K562 (cell line): Measurements from ENCODE around the gene SCYL1. TPM values are rescaled to one million over a fixed set of nuclear protein-coding genes. Genes with fewer than 3 reads are reported as not detected.
A peak's percentile ranks its signal among the peaks of the same experiment; 100 is the strongest.

Source experiments
- ADNP ChIP-seq: fragments of 200-800 bp; sonication (Bioruptor generic); IDR thresholded peaks from 2 replicates; pipeline ENCODE4 v1.6.1; 2016; ENCODE audit warnings: missing genetic modification characterization, missing compliant biosample characterization
- CEBPG ChIP-seq, 3 experiments: fragments of 200-800 bp in 1 of 3; sonication (Bioruptor generic) in 1 of 3; sonication (generic) in 1 of 3; formaldehyde crosslinking in 1 of 3; IDR thresholded peaks in 2 of 3; conservative IDR thresholded peaks in 1 of 3; 2 replicates each; pipeline versions ENCODE4 v1.6.1 to v1.8.0; 2016 to 2022; ENCODE audit warnings: missing compliant biosample characterization in 2 of 3, missing genetic modification characterization in 2 of 3, mild to moderate bottlenecking in 1 of 3, missing genetic modification reagents in 1 of 3
- EGR1 ChIP-seq: fragments of 450-650 bp; conservative IDR thresholded peaks from 2 replicates; pipeline ENCODE4 v1.6.1; 2017; ENCODE audit warnings: mild to moderate bottlenecking
- ELF2 ChIP-seq: fragments of 250-450 bp; sonication (Bioruptor Pico); IDR thresholded peaks from 2 replicates; pipeline ENCODE4 v1.5.0; 2021; ENCODE audit warnings: mild to moderate bottlenecking
- GABPA ChIP-seq: fragments of 200-800 bp; sonication (Bioruptor generic); conservative IDR thresholded peaks from 2 replicates; pipeline ENCODE4 v1.6.1; 2016; ENCODE audit warnings: low read depth, missing genetic modification characterization, missing compliant biosample characterization
- KDM1A ChIP-seq, 2 experiments: fragments of 450-650 bp; IDR thresholded peaks; 2 replicates each; pipeline ENCODE4 v1.6.1; 2016; ENCODE audit warnings: mild to moderate bottlenecking in 2 of 2
- MYNN ChIP-seq, 2 experiments: sonication (generic); formaldehyde crosslinking in 1 of 2; IDR thresholded peaks; 2 replicates each; pipeline versions ENCODE4 v1.5.0 to v1.6.1; 2016 to 2020; ENCODE audit warnings: antibody characterized with exemption in 1 of 2, missing genetic modification reagents in 1 of 2
- NFYB ChIP-seq: IDR thresholded peaks from 2 replicates; pipeline ENCODE4 v1.6.1; 2011; ENCODE audit warnings: mild to moderate bottlenecking, moderate library complexity; ENCODE audit not compliant: insufficient read length; ENCODE audit errors: extremely low read depth
- RBFOX2 ChIP-seq: fragments of 200-400 bp; formaldehyde crosslinking; IDR thresholded peaks from 2 replicates; pipeline ENCODE4 v1.6.1; 2017; ENCODE audit warnings: low read depth, mild to moderate bottlenecking, low read length, moderate library complexity
- SAFB2 ChIP-seq: fragments of 200-400 bp; formaldehyde crosslinking; IDR thresholded peaks from 2 replicates; pipeline ENCODE4 v1.6.1; 2018; ENCODE audit warnings: borderline replicate concordance, low read length, low read depth, moderate library complexity; ENCODE audit not compliant: severe bottlenecking
- TAF15 ChIP-seq: fragments of 200-400 bp; formaldehyde crosslinking; IDR thresholded peaks from 2 replicates; pipeline ENCODE4 v1.6.1; 2017; ENCODE audit warnings: mild to moderate bottlenecking, low read depth, low read length, moderate library complexity
- TFAM ChIP-seq: fragments of 250-450 bp; sonication (Bioruptor Pico); conservative IDR thresholded peaks from 2 replicates; pipeline ENCODE4 v1.5.0; 2021; ENCODE audit warnings: mild to moderate bottlenecking, moderate library complexity
- YBX1 ChIP-seq: fragments of 450-650 bp; IDR thresholded peaks from 2 replicates; pipeline ENCODE4 v1.7.1; 2016; ENCODE audit warnings: mild to moderate bottlenecking
- ZFX ChIP-seq: sonication (generic); formaldehyde crosslinking; IDR thresholded peaks from 2 replicates; pipeline ENCODE4 v1.8.0; 2022; ENCODE audit warnings: mild to moderate bottlenecking, missing genetic modification reagents, moderate library complexity
- ZNF239 ChIP-seq: fragments of 250-450 bp; sonication (Bioruptor Pico); IDR thresholded peaks from 2 replicates; pipeline ENCODE4 v1.4.0; 2020; ENCODE audit warnings: mild to moderate bottlenecking
- ZNF589 ChIP-seq: fragments of 200-800 bp; sonication (Bioruptor generic); IDR thresholded peaks from 2 replicates; pipeline ENCODE4 v1.6.1; 2016; ENCODE audit warnings: low read depth, missing genetic modification characterization, missing compliant biosample characterization
- polyA plus RNA-seq, 8 experiments: library from polyadenylated mRNA; depleted of rRNA in 4 of 8; stranded (reverse) in 5 of 8; unstranded in 3 of 8; fragments of >200 nt; fragmentation: Nextera tagmentation in 2 of 8; fragmentation: Illumina TruSeq in 1 of 8; extraction: Ambion mirVana in 2 of 8; extraction: Trizol in 1 of 8; gene quantifications; 2 replicates each; pipeline versions ENCODE4 v1.2.1 to v1.2.3, GENCODE V29; 2011 to 2014; ENCODE audit warnings: inconsistent platforms in 1 of 8, missing spikeins in 1 of 8
- total RNA-seq, 7 experiments: library from RNA; depleted of rRNA in 6 of 7; stranded (reverse); fragments of >200 nt in 6 of 7; fragmentation: Illumina TruSeq in 2 of 7; extraction: Trizol in 2 of 7; gene quantifications; 2 replicates each; pipeline versions ENCODE4 v1.2.1 to v1.2.3, GENCODE V29; 2011 to 2021; ENCODE audit warnings: low replicate concordance in 1 of 7
- TF ChIP-seq, protein P1 (sequence below), 2 experiments: fragments of 450-650 bp; formaldehyde crosslinking in 1 of 2; IDR thresholded peaks; 2 replicates each; pipeline versions ENCODE4 v1.4.0 to v1.6.1; 2014 to 2020; ENCODE audit warnings: mild to moderate bottlenecking in 2 of 2, borderline replicate concordance in 1 of 2, low read depth in 1 of 2

SCYL1 gene
- total and polyA plus RNA-seq, 9 of the 15 experiments (the other 6 are each of a cell fraction or from before 2014, with no cell fraction given): 1.9 to 145 (median 57.6) TPM

- TF ChIP-seq ZFX (CRISPR knock-in tag): peak; percentile 65
- no peak for TF ChIP-seq YBX1
- TF ChIP-seq CEBPG (CRISPR knock-in tag; IDR thresholded peaks at IDR 0.05): no peak
- no peak for TF ChIP-seq CEBPG (tag; conservative IDR thresholded peaks at IDR 0.05 in 1 of 2, IDR thresholded peaks at IDR 0.05 in 1 of 2)
- no peak for TF ChIP-seq EGR1
- TF ChIP-seq ELF2: peak; percentile 88
- TF ChIP-seq SAFB2: no peak
- TF ChIP-seq RBFOX2: peak; percentile 85
- no peak for TF ChIP-seq GABPA (tag)
- TF ChIP-seq TAF15: no peak
- TF ChIP-seq ADNP (tag): no peak
- TF ChIP-seq TFAM (CRISPR knock-in tag): no peak
- TF ChIP-seq NFYB: no peak
- no peak for TF ChIP-seq ZNF239 (CRISPR knock-in tag)
- TF ChIP-seq, protein P1, sequence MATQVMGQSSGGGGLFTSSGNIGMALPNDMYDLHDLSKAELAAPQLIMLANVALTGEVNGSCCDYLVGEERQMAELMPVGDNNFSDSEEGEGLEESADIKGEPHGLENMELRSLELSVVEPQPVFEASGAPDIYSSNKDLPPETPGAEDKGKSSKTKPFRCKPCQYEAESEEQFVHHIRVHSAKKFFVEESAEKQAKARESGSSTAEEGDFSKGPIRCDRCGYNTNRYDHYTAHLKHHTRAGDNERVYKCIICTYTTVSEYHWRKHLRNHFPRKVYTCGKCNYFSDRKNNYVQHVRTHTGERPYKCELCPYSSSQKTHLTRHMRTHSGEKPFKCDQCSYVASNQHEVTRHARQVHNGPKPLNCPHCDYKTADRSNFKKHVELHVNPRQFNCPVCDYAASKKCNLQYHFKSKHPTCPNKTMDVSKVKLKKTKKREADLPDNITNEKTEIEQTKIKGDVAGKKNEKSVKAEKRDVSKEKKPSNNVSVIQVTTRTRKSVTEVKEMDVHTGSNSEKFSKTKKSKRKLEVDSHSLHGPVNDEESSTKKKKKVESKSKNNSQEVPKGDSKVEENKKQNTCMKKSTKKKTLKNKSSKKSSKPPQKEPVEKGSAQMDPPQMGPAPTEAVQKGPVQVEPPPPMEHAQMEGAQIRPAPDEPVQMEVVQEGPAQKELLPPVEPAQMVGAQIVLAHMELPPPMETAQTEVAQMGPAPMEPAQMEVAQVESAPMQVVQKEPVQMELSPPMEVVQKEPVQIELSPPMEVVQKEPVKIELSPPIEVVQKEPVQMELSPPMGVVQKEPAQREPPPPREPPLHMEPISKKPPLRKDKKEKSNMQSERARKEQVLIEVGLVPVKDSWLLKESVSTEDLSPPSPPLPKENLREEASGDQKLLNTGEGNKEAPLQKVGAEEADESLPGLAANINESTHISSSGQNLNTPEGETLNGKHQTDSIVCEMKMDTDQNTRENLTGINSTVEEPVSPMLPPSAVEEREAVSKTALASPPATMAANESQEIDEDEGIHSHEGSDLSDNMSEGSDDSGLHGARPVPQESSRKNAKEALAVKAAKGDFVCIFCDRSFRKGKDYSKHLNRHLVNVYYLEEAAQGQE (IDR thresholded peaks at IDR 0.05; ENCODE audit: borderline replicate concordance): peak; percentile 32; the same call in 1 of the 2 replicates
- TF ChIP-seq, protein P1 (CRISPR knock-in tag; IDR thresholded peaks at IDR 0.05; ENCODE audit: low read depth): peak; percentile 89
- TF ChIP-seq MYNN (IDR thresholded peaks at IDR 0.05): peak; percentile 59
- no peak for TF ChIP-seq MYNN (CRISPR knock-in tag; IDR thresholded peaks at IDR 0.05)
- TF ChIP-seq ZNF589 (CRISPR knock-in tag): no peak
- TF ChIP-seq KDM1A (IDR thresholded peaks at IDR 0.05): peak; percentile 10 to 65; a peak in 3 of 4 replicates
Measured at GRCh38 chr11:65506772-65507505, 17.9 kb upstream of the SCYL1 start (continued).
